Measurements from ENCODE around the gene PCDH20. TPM values are rescaled to one million over a fixed set of nuclear protein-coding genes. Genes with fewer than 3 reads are reported as not detected.
"Not testable (repeated sequence)": the region's sequence is repeated elsewhere in the genome, so short reads cannot be mapped to it uniquely, and the experiment has no call there.

Gene PCDH20
- polyA plus RNA-seq, 1 experiment, result not detected

DNA sequence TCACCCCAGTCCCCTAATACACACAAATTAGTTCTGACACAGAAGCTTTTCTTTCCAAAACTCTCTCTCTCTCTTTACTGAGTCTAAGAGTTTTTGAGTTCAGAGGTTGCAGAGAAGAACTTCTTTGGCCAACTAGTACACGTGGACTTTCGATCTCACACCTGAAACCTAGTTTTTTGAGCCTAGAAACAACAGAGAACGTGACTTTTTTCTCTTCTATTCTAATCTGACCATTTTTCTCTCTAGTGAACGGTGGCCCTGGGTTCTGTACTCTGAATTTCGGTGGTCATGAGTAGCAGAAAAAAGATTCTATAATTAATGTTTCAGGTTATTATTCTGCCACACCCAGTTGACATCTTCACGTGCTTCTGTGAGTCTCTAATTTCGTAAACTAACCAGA lies 24.2 kb downstream of the PCDH20 start:
- no peak overlapping the region for H3K4me3 ChIP-seq (ENCODE audit: low read depth, low read length)
- TF ChIP-seq CTCF (IDR thresholded peaks at IDR 0.05; ENCODE audit: low read depth, low read length), result no peak
- no peak overlapping the region for H3K27ac ChIP-seq (ENCODE audit: low read depth, low read length)
- POLR2A ChIA-PET, result no interaction called here
- no peaks in the 10 kb centered on the region for H3K27me3 ChIP-seq (ENCODE audit: control insufficient read depth, insufficient read depth, low read length)
- H3K9me3 ChIP-seq (ENCODE audit: control insufficient read depth, insufficient read depth, low read length), result no peaks in the 10 kb centered on the region
- CTCF ChIA-PET, result no interaction called here
- DNase-seq (ENCODE audit: low read depth, low spot score), result no peak

GRCh38 chr13:61387694-61388093 lies 28.0 kb downstream of the PCDH20 start:
- H3K9me3 ChIP-seq (ENCODE audit: control insufficient read depth, insufficient read depth, low read length), result no peaks in the 10 kb centered on the region
- CTCF ChIA-PET, result no interaction called here
- no peak overlapping the region for H3K4me3 ChIP-seq (ENCODE audit: low read depth, low read length)
- H3K27me3 ChIP-seq (ENCODE audit: control insufficient read depth, insufficient read depth, low read length), result no peaks in the 10 kb centered on the region
- H3K27ac ChIP-seq (ENCODE audit: low read depth, low read length), result no peak overlapping the region
- POLR2A ChIA-PET, result no interaction called here
- DNase-seq (ENCODE audit: low read depth, low spot score), result no peak
- TF ChIP-seq CTCF (IDR thresholded peaks at IDR 0.05; ENCODE audit: low read depth, low read length), result no peak

- no peak overlapping the region for H3K4me3 ChIP-seq (ENCODE audit: low read depth, low read length)
- CTCF ChIA-PET, result no interaction called here
Observed at GRCh38 chr13:61383111-61383510, 32.5 kb downstream of the PCDH20 start.

GRCh38 chr13:61370520-61370919 lies 45.1 kb downstream of the PCDH20 start:
- no peaks in the 10 kb centered on the region for H3K27me3 ChIP-seq (ENCODE audit: control insufficient read depth, insufficient read depth, low read length)

More at GRCh38 chr13:61383111-61383510, 32.5 kb downstream of the PCDH20 start:
- POLR2A ChIA-PET, result no interaction called here
- Histone ChIP-seq H3K27ac (ENCODE audit: low read depth, low read length) (no peak overlapping the region), H3K9me3 (ENCODE audit: control insufficient read depth, insufficient read depth, low read length) (no peaks in the 10 kb centered on the region), H3K27me3 (ENCODE audit: control insufficient read depth, insufficient read depth, low read length) (no peaks in the 10 kb centered on the region)
- no peak for DNase-seq (ENCODE audit: low read depth, low spot score)
- no peak for TF ChIP-seq CTCF (IDR thresholded peaks at IDR 0.05; ENCODE audit: low read depth, low read length)

DNA sequence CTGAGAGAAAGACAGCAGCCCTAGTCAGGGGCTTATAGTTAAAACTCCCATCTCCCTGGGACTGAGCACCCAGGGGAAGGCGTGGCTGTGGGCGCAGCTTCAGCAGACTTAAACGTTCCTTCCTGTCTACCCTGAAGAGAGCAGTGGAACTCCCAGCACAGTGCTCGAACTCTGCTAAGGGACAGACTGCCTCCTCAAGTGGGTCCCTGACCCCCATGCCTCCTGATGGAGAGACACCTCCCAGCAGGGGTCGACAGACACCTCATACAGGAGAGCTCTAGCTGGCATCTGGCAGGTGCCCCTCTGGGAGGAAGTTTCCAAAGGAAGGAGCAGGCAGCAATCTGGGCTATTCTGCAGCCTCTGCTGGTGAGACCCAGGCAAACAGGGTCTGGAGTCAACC lies 51.0 kb downstream of the PCDH20 start:
- POLR2A ChIA-PET; H3K4me3 ChIP-seq (ENCODE audit: low read depth, low read length); H3K27ac ChIP-seq (ENCODE audit: low read depth, low read length); H3K27me3 ChIP-seq (ENCODE audit: control insufficient read depth, insufficient read depth, low read length); DNase-seq (ENCODE audit: low read depth, low spot score); CTCF ChIA-PET: not testable (repeated sequence)
- peaks cover 11% of the 10 kb centered on the region for H3K9me3 ChIP-seq (ENCODE audit: control insufficient read depth, insufficient read depth, low read length)

More at GRCh38 chr13:61370520-61370919, 45.1 kb downstream of the PCDH20 start:
- DNase-seq (ENCODE audit: low read depth, low spot score), result no peak
- Histone ChIP-seq H3K9me3 (ENCODE audit: control insufficient read depth, insufficient read depth, low read length) (no peaks in the 10 kb centered on the region), H3K27ac (ENCODE audit: low read depth, low read length) (no peak overlapping the region), H3K4me3 (ENCODE audit: low read depth, low read length) (no peak overlapping the region)
- POLR2A ChIA-PET, result no interaction called here
- CTCF ChIA-PET, result no interaction called here
- TF ChIP-seq CTCF (IDR thresholded peaks at IDR 0.05; ENCODE audit: low read depth, low read length), result no peak

DNA sequence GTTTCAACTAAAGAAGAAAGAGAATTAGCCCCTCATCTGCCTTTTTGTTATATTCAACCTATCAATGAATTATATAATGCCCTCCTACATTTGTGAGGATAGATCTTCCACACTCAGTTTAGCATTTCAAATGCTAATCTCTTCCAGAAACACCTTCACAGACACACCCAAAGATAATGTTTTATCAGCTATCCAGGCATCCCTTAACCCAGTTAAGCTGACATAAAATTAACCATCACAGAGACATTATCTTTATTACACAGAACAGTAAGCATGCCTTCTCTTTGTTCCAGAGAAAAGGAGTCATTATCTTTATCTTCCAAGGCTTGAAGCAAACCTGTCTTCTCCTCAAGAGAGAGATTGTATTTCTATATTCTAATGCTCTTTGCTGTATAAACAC lies 53.1 kb downstream of the PCDH20 start:
- Histone ChIP-seq H3K27me3 (ENCODE audit: control insufficient read depth, insufficient read depth, low read length) (no peaks in the 10 kb centered on the region), H3K9me3 (ENCODE audit: control insufficient read depth, insufficient read depth, low read length) (peaks cover 11% of the 10 kb centered on the region), H3K27ac (ENCODE audit: low read depth, low read length) (no peak overlapping the region), H3K4me3 (ENCODE audit: low read depth, low read length) (no peak overlapping the region)
- ChIA-PET CTCF (interaction anchor here (0.6 kb wide), 1 partner anchor 77 kb away, joined by 3 read pairs; no protein-coding TSS in a partner anchor), POLR2A (no interaction called here)
- no peak for DNase-seq (ENCODE audit: low read depth, low spot score)
- no peak for TF ChIP-seq CTCF (IDR thresholded peaks at IDR 0.05; ENCODE audit: low read depth, low read length)
